HepG2 (cell line): ENCODE results near the gene TMEM121. TPM values are rescaled to one million over a fixed set of nuclear protein-coding genes. Genes with fewer than 3 reads are reported as not detected.

Source experiments
- ATAC-seq: fragments of 200-7000 bp; cut with Tn5 transposase; 3 replicates; pipeline ENCODE4 v1.9.1; 2020; ENCODE audit warnings: mild to moderate bottlenecking, moderate library complexity
- BruUV-seq: library from RNA; stranded (reverse); fragments of 400-500 nt; replicated peaks from 2 replicates; lab custom pipeline; 2021; lab: Mats Ljungman, UMichigan
- CTCF ChIA-PET: fragments of 300-600 bp; formaldehyde crosslinking; extraction: SDS; loops from one replicate; lab custom pipeline; 2021; ENCODE audit warnings: low total read pairs, inconsistent platforms, low intra/inter-chr PET ratio; lab: Yijun Ruan, JAX
- POLR2A ChIA-PET: fragments of 350-600 bp; sonication (Branson Sonifier 250); formaldehyde crosslinking; loops from one replicate; lab custom pipeline; 2020; ENCODE audit warnings: antibody characterized with exemption, inconsistent platforms; lab: Yijun Ruan, JAX
- DNase-seq: peaks from one replicate; pipeline ENCODE4 v3.0.0-alpha.2; 2015; ENCODE audit warnings: low spot score
- FAIRE-seq: peaks from 3 replicates; lab custom pipeline; 2011; peaks lifted over from hg19 to GRCh38; lab: Jason Lieb, UNC
- H2AFZ ChIP-seq: one replicate; pipeline ENCODE4 v1.6.1; 2011; ENCODE audit warnings: low read length, inconsistent platforms
- H3K27ac ChIP-seq: fragments of 300-600 bp; 3 replicates; pipeline ENCODE4 v1.8.0; 2011; ENCODE audit warnings: mixed run types, mild to moderate bottlenecking, mixed read lengths, low read length, inconsistent platforms; ENCODE audit not compliant: insufficient read depth; ENCODE audit errors: extremely low read length
- H3K27me3 ChIP-seq, 2 experiments: fragments of 200-600 bp in 1 of 2; 2 replicates in 1 of 2; 3 replicates in 1 of 2; pipeline versions ENCODE4 v1.6.0 to v1.8.0; 2011; ENCODE audit warnings: low read length in 2 of 2, mild to moderate bottlenecking in 2 of 2, moderate library complexity in 2 of 2, inconsistent platforms in 1 of 2; ENCODE audit not compliant: insufficient read depth in 2 of 2, control insufficient read depth in 1 of 2
- H3K36me3 ChIP-seq, 2 experiments: fragments of 200-600 bp in 1 of 2; replicated peaks in 1 of 2; 2 replicates in 1 of 2; 3 replicates in 1 of 2; pipeline versions ENCODE4 v1.5.1 to v1.8.0; 2011; ENCODE audit warnings: low read length in 2 of 2, inconsistent platforms in 1 of 2; ENCODE audit not compliant: insufficient read depth in 2 of 2, control insufficient read depth in 1 of 2
- H3K4me1 ChIP-seq: 2 replicates; pipeline ENCODE4 v1.5.1; 2012; ENCODE audit warnings: low read length, inconsistent platforms; ENCODE audit not compliant: insufficient read depth
- H3K4me2 ChIP-seq: 2 replicates; pipeline ENCODE4 v1.6.0; 2011; ENCODE audit warnings: low read depth, low read length, inconsistent platforms
- H3K4me3 ChIP-seq, 3 experiments: fragments of 200-600 bp in 1 of 3; sonication (generic), shearing (Covaris generic) in 1 of 3; replicated peaks in 1 of 3; 2 replicates each; pipeline ENCODE4 v1.5.1; 2011 to 2016; ENCODE audit warnings: low read length in 3 of 3, inconsistent platforms in 2 of 3, low read depth in 2 of 3, mild to moderate bottlenecking in 2 of 3, control low read depth in 1 of 3, mixed read lengths in 1 of 3; ENCODE audit not compliant: insufficient read depth in 1 of 3
- H3K79me2 ChIP-seq: one replicate; pipeline ENCODE4 v1.6.1; 2011; ENCODE audit warnings: low read length, inconsistent platforms; ENCODE audit not compliant: insufficient read depth
- H3K9ac ChIP-seq: 2 replicates; pipeline ENCODE4 v1.6.0; 2011; ENCODE audit warnings: mild to moderate bottlenecking, low read depth, low read length, inconsistent platforms; ENCODE audit not compliant: insufficient read depth
- H3K9me3 ChIP-seq: 2 replicates; pipeline ENCODE4 v1.5.1; 2012; ENCODE audit warnings: mild to moderate bottlenecking, low read length
- H4K20me1 ChIP-seq: 2 replicates; pipeline ENCODE4 v1.6.0; 2011; ENCODE audit warnings: inconsistent platforms, mild to moderate bottlenecking, low read length, moderate library complexity; ENCODE audit not compliant: insufficient read depth
- CEBPG ChIP-seq: IDR thresholded peaks from 2 replicates; pipeline ENCODE4 v1.6.1; 2016
- CHD2 ChIP-seq: IDR thresholded peaks from 2 replicates; pipeline ENCODE4 v1.6.1; 2011; ENCODE audit warnings: low read depth, low read length, improper control_type of control experiment
- CREBL2 ChIP-seq: sonication (generic); formaldehyde crosslinking; IDR thresholded peaks from 2 replicates; pipeline ENCODE4 v1.8.1; 2023; ENCODE audit warnings: missing genetic modification reagents, mild to moderate bottlenecking, borderline replicate concordance
- FIP1L1 ChIP-seq: fragments of 200-400 bp; formaldehyde crosslinking; IDR thresholded peaks from 2 replicates; pipeline ENCODE4 v1.6.1; 2018; ENCODE audit warnings: low read depth, mild to moderate bottlenecking, low read length, moderate library complexity, borderline replicate concordance; ENCODE audit not compliant: insufficient read depth
- NBN ChIP-seq: fragments of 450-650 bp; conservative IDR thresholded peaks from 2 replicates; pipeline ENCODE4 v1.6.1; 2017
- POLR2G ChIP-seq: fragments of 200-400 bp; formaldehyde crosslinking; IDR thresholded peaks from 2 replicates; pipeline ENCODE4 v1.6.1; 2018; ENCODE audit warnings: mild to moderate bottlenecking, low read depth, low read length, moderate library complexity
- RBFOX2 ChIP-seq: fragments of 200-400 bp; formaldehyde crosslinking; IDR thresholded peaks from 2 replicates; pipeline ENCODE4 v1.6.1; 2017; ENCODE audit warnings: low read depth, mild to moderate bottlenecking, low read length
- RFX5 ChIP-seq: IDR thresholded peaks from 2 replicates; pipeline ENCODE4 v1.6.1; 2011; ENCODE audit warnings: low read depth, low read length, improper control_type of control experiment
- SMARCE1 ChIP-seq: fragments of 450-650 bp; IDR thresholded peaks from 2 replicates; pipeline ENCODE4 v1.6.1; 2017; ENCODE audit warnings: borderline replicate concordance
- TMF1 ChIP-seq: sonication (generic); formaldehyde crosslinking; IDR thresholded peaks from 2 replicates; pipeline ENCODE4 v1.8.1; 2022; ENCODE audit warnings: low read depth, missing genetic modification reagents
- TP53 ChIP-seq: sonication (generic); formaldehyde crosslinking; conservative IDR thresholded peaks from 2 replicates; pipeline ENCODE4 v1.4.0; 2020; ENCODE audit warnings: missing genetic modification reagents
- YEATS2 ChIP-seq: sonication (generic); formaldehyde crosslinking; IDR thresholded peaks from 2 replicates; pipeline ENCODE4 v1.4.0; 2020; ENCODE audit warnings: missing genetic modification reagents, borderline replicate concordance
- ZBTB3 ChIP-seq: sonication (generic); formaldehyde crosslinking; IDR thresholded peaks from 2 replicates; pipeline ENCODE4 v1.4.0; 2020; ENCODE audit warnings: low read depth, mild to moderate bottlenecking, moderate library complexity, missing genetic modification reagents, borderline replicate concordance
- ZNF225 ChIP-seq: sonication (generic); formaldehyde crosslinking; IDR thresholded peaks from 2 replicates; pipeline ENCODE4 v1.4.0; 2020; ENCODE audit warnings: mild to moderate bottlenecking, missing genetic modification reagents
- ZNF326 ChIP-seq: sonication (generic); formaldehyde crosslinking; IDR thresholded peaks from 2 replicates; pipeline ENCODE4 v1.4.0; 2020; ENCODE audit warnings: missing genetic modification reagents, borderline replicate concordance
- ZNF329 ChIP-seq: sonication (generic); formaldehyde crosslinking; IDR thresholded peaks from 2 replicates; pipeline ENCODE4 v1.9.0; 2021; ENCODE audit warnings: low read depth, mild to moderate bottlenecking, missing genetic modification reagents
- ZNF430 ChIP-seq: sonication (generic); formaldehyde crosslinking; IDR thresholded peaks from 2 replicates; pipeline ENCODE4 v1.9.0; 2021; ENCODE audit warnings: mild to moderate bottlenecking, missing genetic modification reagents
- ZNF749 ChIP-seq: sonication (generic); formaldehyde crosslinking; IDR thresholded peaks from 2 replicates; pipeline ENCODE4 v1.8.0; 2022; ENCODE audit warnings: mild to moderate bottlenecking, missing genetic modification reagents, moderate library complexity, borderline replicate concordance
- WGBS: methylation state at CpG from one replicate; pipeline ENCODE4 v1.1.6; 2017; ENCODE audit warnings: low lambda C conversion rate; 5-methylcytosine and 5-hydroxymethylcytosine counted together
- in situ Hi-C: cut with HindIII; loops from 2 replicates; pipeline ENCODE4 v1.10.0; 2017; ENCODE audit warnings: low pct_unique_long_range_greater_than_20kb; ENCODE audit not compliant: extremely low pct_ligation_motif_present
- intact Hi-C: fragments of 100-400 bp; cut with micrococcal nuclease; formaldehyde crosslinking; loops from one replicate; pipeline ENCODE4 v1.10.0; 2022; ENCODE audit not compliant: unreplicated experiment
- polyA plus RNA-seq, 8 experiments: library from polyadenylated mRNA; depleted of rRNA in 3 of 8; stranded (reverse) in 7 of 8; unstranded in 1 of 8; fragments of >200 nt; fragmentation: Illumina TruSeq in 4 of 8; extraction: Trizol in 4 of 8; gene quantifications; 2 replicates each; pipeline versions ENCODE4 v1.2.1 to v1.2.3, GENCODE V29; 2011 to 2016; ENCODE audit warnings: low read depth in 4 of 8, missing spikeins in 1 of 8, mixed read lengths in 1 of 8; ENCODE audit not compliant: insufficient read depth in 1 of 8
- total RNA-seq, 5 experiments: library from RNA; depleted of rRNA; stranded (reverse); fragments of >200 nt; fragmentation: Illumina TruSeq; extraction: Trizol; gene quantifications; 2 replicates each; pipeline ENCODE4 v1.2.3, GENCODE V29; 2016; ENCODE audit warnings: low read depth in 1 of 5
- TF ChIP-seq, protein P1 (sequence below): sonication (generic); formaldehyde crosslinking; IDR thresholded peaks from 2 replicates; pipeline ENCODE4 v1.8.0; 2022; ENCODE audit warnings: low read depth, missing genetic modification reagents
- TF ChIP-seq, protein P2 (sequence below): sonication (generic); formaldehyde crosslinking; IDR thresholded peaks from 2 replicates; pipeline ENCODE4 v1.4.0; 2020; ENCODE audit warnings: missing genetic modification reagents, mild to moderate bottlenecking, borderline replicate concordance
- TF ChIP-seq, protein P3 (sequence below): sonication (generic); formaldehyde crosslinking; IDR thresholded peaks from 2 replicates; pipeline ENCODE4 v1.8.0; 2022; ENCODE audit warnings: missing genetic modification reagents, mild to moderate bottlenecking, moderate library complexity, borderline replicate concordance

The TMEM121 gene
- total and polyA plus RNA-seq, 2 of the 13 experiments (the other 11 are each of a cell fraction or from before 2014, with no cell fraction given) = 6.6 to 19.0 TPM

DNA sequence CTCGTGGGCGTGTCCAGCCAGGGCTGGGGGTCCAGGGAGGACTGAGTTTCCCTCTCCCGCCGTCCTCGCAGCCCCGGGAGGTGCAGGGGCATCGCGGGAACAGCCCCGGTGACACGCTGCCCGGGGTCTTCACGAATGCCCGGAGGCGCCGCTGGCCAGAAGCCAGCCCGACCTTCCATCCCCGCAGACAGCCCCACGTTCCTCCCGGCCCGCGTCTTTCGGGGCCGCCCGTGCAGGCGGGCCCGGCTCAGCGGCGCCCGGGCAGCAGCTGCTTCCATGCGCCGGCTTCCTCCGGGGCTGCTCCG lies 36.2 kb upstream of the TMEM121 start:
- peak overlapping the region; percentile 92 for H3K27ac ChIP-seq
- peaks cover 0 to 3% of the 10 kb centered on the region in 2 experiments; a peak in 1 of 5 replicates for H3K36me3 ChIP-seq
- in situ Hi-C loops (no loop called here), intact Hi-C loops (loop anchor here (10.0 kb wide), 1 partner anchor 175 kb away; the partner anchor contains the start of gene PACS2)
- peak overlapping the region; percentile 97 for H3K4me2 ChIP-seq
- no CpG with 5 or more reads among the region's 33 CpGs for WGBS
- no peaks in the 10 kb centered on the region for H3K9me3 ChIP-seq
- peaks cover 0 to 4% of the 10 kb centered on the region in 2 experiments; a peak in 2 of 5 replicates for H3K27me3 ChIP-seq
- H3K4me3 ChIP-seq = peak overlapping the region; percentile 59 to 79 (median 70); a peak in 5 of 6 replicates
- peaks cover 10% of the 10 kb centered on the region for H3K79me2 ChIP-seq
- POLR2A ChIA-PET = interaction anchor here (0.7 to 1.5 kb wide), 6 partner anchors 9 to 176 kb away, joined by 3 to 10 read pairs (median 4); partner anchors contain the start of gene PACS2
- H3K9ac ChIP-seq = peak overlapping the region; percentile 84
- H4K20me1 ChIP-seq = no peaks in the 10 kb centered on the region
- BruUV-seq = no TSS peak
- no peak for FAIRE-seq
- H3K4me1 ChIP-seq = peaks cover 68% of the 10 kb centered on the region
- no peak overlapping the region for H2AFZ ChIP-seq
- no peak for ATAC-seq
- CTCF ChIA-PET = interaction anchor here (0.9 to 3.6 kb wide), 5 partner anchors 9 to 119 kb away, joined by 3 to 24 read pairs (median 7); no protein-coding TSS in a partner anchor
- no peak for DNase-seq
- TF ChIP-seq ZNF329 (CRISPR knock-in tag) (no peak), RFX5 (no peak), FIP1L1 (peak; percentile 3; the same call in 1 of the 2 replicates), CREBL2 (CRISPR knock-in tag) (no peak), ZNF326 (CRISPR knock-in tag) (peak; percentile 79; the same call in 1 of the 2 replicates), ZBTB3 (CRISPR knock-in tag) (no peak), CEBPG (CRISPR knock-in tag) (no peak), NBN (no peak), YEATS2 (no peak), ZNF749 (CRISPR knock-in tag) (0 out of 2 replicates have a peak, but pooled peaks have one; percentile 5), RBFOX2 (peak; percentile 25), SMARCE1 (no peak), ZNF225 (CRISPR knock-in tag) (no peak), TP53 (no peak), CHD2 (peak; percentile 73), TMF1 (CRISPR knock-in tag) (no peak), POLR2G (peak; percentile 3; the same call in 1 of the 2 replicates), ZNF430 (0 out of 2 replicates have a peak, but pooled peaks have one; percentile 10)
- TF ChIP-seq, protein P1, sequence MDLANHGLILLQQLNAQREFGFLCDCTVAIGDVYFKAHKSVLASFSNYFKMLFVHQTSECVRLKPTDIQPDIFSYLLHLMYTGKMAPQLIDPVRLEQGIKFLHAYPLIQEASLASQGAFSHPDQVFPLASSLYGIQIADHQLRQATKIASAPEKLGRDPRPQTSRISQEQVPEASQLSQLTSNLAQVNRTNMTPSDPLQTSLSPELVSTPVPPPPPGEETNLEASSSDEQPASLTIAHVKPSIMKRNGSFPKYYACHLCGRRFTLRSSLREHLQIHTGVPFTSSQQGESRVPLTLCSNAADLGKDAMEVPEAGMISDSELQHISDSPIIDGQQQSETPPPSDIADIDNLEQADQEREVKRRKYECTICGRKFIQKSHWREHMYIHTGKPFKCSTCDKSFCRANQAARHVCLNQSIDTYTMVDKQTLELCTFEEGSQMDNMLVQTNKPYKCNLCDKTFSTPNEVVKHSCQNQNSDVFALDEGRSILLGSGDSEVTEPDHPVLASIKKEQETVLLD (CRISPR knock-in tag) = peak; percentile 4; the same call in 1 of the 2 replicates
- TF ChIP-seq, protein P2, sequence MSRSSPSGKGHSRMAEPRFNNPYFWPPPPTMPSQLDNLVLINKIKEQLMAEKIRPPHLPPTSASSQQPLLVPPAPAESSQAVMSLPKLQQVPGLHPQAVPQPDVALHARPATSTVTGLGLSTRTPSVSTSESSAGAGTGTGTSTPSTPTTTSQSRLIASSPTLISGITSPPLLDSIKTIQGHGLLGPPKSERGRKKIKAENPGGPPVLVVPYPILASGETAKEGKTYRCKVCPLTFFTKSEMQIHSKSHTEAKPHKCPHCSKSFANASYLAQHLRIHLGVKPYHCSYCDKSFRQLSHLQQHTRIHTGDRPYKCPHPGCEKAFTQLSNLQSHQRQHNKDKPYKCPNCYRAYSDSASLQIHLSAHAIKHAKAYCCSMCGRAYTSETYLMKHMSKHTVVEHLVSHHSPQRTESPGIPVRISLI (CRISPR knock-in tag) = no peak
- TF ChIP-seq, protein P3, sequence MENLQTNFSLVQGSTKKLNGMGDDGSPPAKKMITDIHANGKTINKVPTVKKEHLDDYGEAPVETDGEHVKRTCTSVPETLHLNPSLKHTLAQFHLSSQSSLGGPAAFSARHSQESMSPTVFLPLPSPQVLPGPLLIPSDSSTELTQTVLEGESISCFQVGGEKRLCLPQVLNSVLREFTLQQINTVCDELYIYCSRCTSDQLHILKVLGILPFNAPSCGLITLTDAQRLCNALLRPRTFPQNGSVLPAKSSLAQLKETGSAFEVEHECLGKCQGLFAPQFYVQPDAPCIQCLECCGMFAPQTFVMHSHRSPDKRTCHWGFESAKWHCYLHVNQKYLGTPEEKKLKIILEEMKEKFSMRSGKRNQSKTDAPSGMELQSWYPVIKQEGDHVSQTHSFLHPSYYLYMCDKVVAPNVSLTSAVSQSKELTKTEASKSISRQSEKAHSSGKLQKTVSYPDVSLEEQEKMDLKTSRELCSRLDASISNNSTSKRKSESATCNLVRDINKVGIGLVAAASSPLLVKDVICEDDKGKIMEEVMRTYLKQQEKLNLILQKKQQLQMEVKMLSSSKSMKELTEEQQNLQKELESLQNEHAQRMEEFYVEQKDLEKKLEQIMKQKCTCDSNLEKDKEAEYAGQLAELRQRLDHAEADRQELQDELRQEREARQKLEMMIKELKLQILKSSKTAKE (CRISPR knock-in tag) = no peak
